Midbrain (tissue), 1 donor: Measurements from ENCODE around the gene CHAT.

ENCODE experiments used
- DNase-seq: peaks from one replicate; lab custom pipeline; 2025; lab: John Stamatoyannopoulos, UW

Gene CHAT

GRCh38 chr10:49612513-49613164, 1.2 kb upstream of the CHAT start:
- DNase-seq = no peak

GRCh38 chr10:49613165-49613881, 514 bp upstream of the CHAT start:
- DNase-seq = no peak

- no peak for DNase-seq
These were observed 683 bp downstream of the CHAT start for GRCh38 chr10:49614242-49615198.

- DNase-seq = no peak
These were observed 1.4 kb downstream of the CHAT start for GRCh38 chr10:49615213-49615612.

- no peak for DNase-seq
These were observed 1.9 kb downstream of the CHAT start for GRCh38 chr10:49615721-49616120.

GRCh38 chr10:49616421-49617101, 2.7 kb downstream of the CHAT start:
- DNase-seq = no peak

GRCh38 chr10:49617121-49618020, 3.5 kb downstream of the CHAT start:
- DNase-seq = no peak

- no peak for DNase-seq
These were observed 5.0 kb downstream of the CHAT start for GRCh38 chr10:49618821-49619220.

GRCh38 chr10:49619613-49620012, 5.8 kb downstream of the CHAT start:
- DNase-seq = no peak

- DNase-seq = no peak
These were observed 6.5 kb downstream of the CHAT start for GRCh38 chr10:49620286-49620810.

GRCh38 chr10:49620841-49621378, 7.1 kb downstream of the CHAT start:
- DNase-seq = no peak

- no peak for DNase-seq
These were observed 7.7 kb downstream of the CHAT start for GRCh38 chr10:49621561-49621960.

GRCh38 chr10:49622426-49623425, 8.9 kb downstream of the CHAT start:
- no peak for DNase-seq

GRCh38 chr10:49624629-49625028, 10.8 kb downstream of the CHAT start:
- no peak for DNase-seq

- DNase-seq = no peak
These were observed 11.6 kb downstream of the CHAT start for GRCh38 chr10:49625411-49625810.

GRCh38 chr10:49627038-49627437, 13.2 kb downstream of the CHAT start:
- no peak for DNase-seq

GRCh38 chr10:49627644-49628247, 13.9 kb downstream of the CHAT start:
- no peak for DNase-seq

GRCh38 chr10:49628599-49628998, 14.8 kb downstream of the CHAT start:
- DNase-seq = no peak

GRCh38 chr10:49629431-49629881, 15.6 kb downstream of the CHAT start:
- DNase-seq = no peak
